Osteocyte (in vitro differentiated cells): ENCODE measurements around the gene KCNN2. TPM values are rescaled to one million over a fixed set of nuclear protein-coding genes. Genes with fewer than 3 reads are reported as not detected.

Experiments
- DNase-seq: peaks from one replicate; pipeline ENCODE4 v3.0.0; 2021; ENCODE audit warnings: mixed read lengths; ENCODE audit not compliant: unreplicated experiment; ENCODE audit errors: extremely low spot score
- H3K27ac Mint-ChIP-seq: one replicate; pipeline ENCODE4 v1.8.0; 2021; ENCODE audit warnings: mild to moderate bottlenecking, mixed read lengths; ENCODE audit not compliant: unreplicated experiment
- H3K27me3 Mint-ChIP-seq: one replicate; pipeline ENCODE4 v1.8.0; 2021; ENCODE audit warnings: mixed read lengths; ENCODE audit not compliant: unreplicated experiment
- H3K36me3 Mint-ChIP-seq: one replicate; pipeline ENCODE4 v1.8.0; 2021; ENCODE audit warnings: mixed read lengths; ENCODE audit not compliant: unreplicated experiment
- H3K4me1 Mint-ChIP-seq: one replicate; pipeline ENCODE4 v1.8.0; 2021; ENCODE audit warnings: mixed read lengths; ENCODE audit not compliant: unreplicated experiment
- H3K4me3 Mint-ChIP-seq: one replicate; pipeline ENCODE4 v1.8.0; 2021; ENCODE audit warnings: mild to moderate bottlenecking, moderate library complexity, mixed read lengths; ENCODE audit not compliant: unreplicated experiment
- H3K9me3 Mint-ChIP-seq: one replicate; pipeline ENCODE4 v1.8.0; 2021; ENCODE audit warnings: mixed read lengths; ENCODE audit not compliant: unreplicated experiment
- total RNA-seq: library from RNA; stranded (reverse); gene quantifications from 2 replicates; pipeline ENCODE4 v1.2.1, GENCODE V29; 2021
- TF ChIP-seq, protein P1 (sequence below): fragments of 200-600 bp; sonication (generic); IDR thresholded peaks from 2 replicates; pipeline ENCODE4 v1.5.0; 2021; ENCODE audit warnings: antibody characterized with exemption, mild to moderate bottlenecking, moderate library complexity

The KCNN2 gene
- total RNA-seq, 1 donor from 2014 or later = 0.08 TPM

DNA sequence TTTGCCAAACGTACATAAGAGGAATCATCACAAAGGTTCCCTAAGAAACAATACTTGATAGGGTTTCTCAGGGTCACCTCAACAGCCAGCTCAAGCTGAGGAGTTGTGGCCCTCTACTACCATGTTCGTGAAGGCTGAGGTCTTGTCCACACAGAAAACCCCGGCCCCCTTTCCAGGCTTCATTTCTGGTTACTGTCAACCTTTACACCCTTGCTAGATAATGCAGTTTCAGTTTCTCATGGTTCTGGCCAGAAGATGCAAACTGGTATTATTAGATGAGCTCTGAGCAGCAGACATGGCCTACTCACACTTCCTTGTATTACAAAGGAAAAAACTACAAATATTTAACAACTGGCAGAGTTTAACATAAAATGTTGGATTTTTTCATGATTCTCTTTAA, 22.8 kb upstream of the KCNN2 start:
- TF ChIP-seq, protein P1, sequence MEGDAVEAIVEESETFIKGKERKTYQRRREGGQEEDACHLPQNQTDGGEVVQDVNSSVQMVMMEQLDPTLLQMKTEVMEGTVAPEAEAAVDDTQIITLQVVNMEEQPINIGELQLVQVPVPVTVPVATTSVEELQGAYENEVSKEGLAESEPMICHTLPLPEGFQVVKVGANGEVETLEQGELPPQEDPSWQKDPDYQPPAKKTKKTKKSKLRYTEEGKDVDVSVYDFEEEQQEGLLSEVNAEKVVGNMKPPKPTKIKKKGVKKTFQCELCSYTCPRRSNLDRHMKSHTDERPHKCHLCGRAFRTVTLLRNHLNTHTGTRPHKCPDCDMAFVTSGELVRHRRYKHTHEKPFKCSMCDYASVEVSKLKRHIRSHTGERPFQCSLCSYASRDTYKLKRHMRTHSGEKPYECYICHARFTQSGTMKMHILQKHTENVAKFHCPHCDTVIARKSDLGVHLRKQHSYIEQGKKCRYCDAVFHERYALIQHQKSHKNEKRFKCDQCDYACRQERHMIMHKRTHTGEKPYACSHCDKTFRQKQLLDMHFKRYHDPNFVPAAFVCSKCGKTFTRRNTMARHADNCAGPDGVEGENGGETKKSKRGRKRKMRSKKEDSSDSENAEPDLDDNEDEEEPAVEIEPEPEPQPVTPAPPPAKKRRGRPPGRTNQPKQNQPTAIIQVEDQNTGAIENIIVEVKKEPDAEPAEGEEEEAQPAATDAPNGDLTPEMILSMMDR = no peak
- Mint-ChIP-seq H3K27ac (no peak overlapping the region), H3K36me3 (no peaks in the 10 kb centered on the region), H3K27me3 (peaks cover 13% of the 10 kb centered on the region), H3K4me1 (peaks cover 12% of the 10 kb centered on the region), H3K9me3 (peaks cover 3% of the 10 kb centered on the region), H3K4me3 (no peak overlapping the region)
- no peak for DNase-seq

DNA sequence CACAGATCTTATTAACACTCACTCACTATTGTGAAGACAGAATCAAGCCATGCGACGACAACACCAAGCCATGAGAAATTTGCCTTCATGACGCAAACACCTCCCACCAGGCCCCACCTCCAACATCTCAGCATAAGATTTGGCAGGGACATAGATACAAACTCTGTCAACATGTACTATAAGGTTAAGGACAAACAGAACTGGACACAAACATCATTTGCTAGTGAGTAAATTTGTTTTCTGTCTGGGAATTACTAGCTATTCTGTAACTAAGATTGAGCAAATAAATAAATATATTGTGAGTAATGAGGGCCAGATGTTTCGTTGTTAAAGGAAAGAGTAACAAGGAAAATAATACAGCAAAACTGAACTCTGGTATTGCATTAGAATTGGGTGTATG, 15.7 kb upstream of the KCNN2 start:
- peaks cover 43% of the 10 kb centered on the region for H3K27me3 Mint-ChIP-seq

DNA sequence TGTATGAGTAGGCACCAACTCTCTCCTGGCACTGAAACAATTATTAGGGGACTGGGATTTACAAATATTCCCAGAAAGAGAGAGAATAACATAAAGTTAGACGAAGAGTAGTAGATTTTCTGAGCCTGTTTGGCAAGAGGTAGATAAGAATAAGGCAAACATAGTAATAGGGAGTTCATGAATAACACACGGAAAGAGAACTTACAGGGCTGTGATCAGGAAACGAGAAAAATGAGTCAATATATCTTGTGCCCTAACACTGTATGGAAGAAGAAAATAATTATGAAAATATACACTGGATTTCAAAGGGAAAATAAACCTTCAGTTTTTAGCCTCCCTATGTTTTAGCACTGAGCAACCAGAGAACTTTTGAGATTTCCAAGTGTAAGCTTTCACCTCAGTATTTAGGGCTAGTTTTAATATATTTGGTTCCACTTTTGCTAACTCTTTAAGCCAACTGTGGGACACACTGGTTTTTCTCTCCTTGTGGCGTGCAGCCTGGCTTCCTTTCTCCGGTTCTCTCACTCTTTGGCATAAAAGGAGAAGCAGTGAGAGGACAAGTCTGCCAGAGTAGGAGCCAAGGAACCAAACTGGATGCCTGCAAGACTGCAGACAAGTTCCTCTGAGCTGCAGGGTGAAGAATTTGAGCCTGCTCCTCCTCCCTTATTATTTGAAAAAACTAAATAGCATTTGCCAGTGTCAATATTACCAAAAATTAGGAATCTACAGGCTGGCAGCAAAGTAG, 6.6 kb upstream of the KCNN2 start:
- peaks cover 73% of the 10 kb centered on the region for H3K27me3 Mint-ChIP-seq
- no peaks in the 10 kb centered on the region for H3K36me3 Mint-ChIP-seq
- no peak overlapping the region for H3K4me3 Mint-ChIP-seq
- no peaks in the 10 kb centered on the region for H3K9me3 Mint-ChIP-seq
- TF ChIP-seq, protein P1 = no peak
- H3K4me1 Mint-ChIP-seq = peaks cover under 1% of the 10 kb centered on the region
- no peak for DNase-seq
- H3K27ac Mint-ChIP-seq = no peak overlapping the region

More for the DNA sequence above, 15.7 kb upstream of the KCNN2 start:
- no peak overlapping the region for H3K4me3 Mint-ChIP-seq
- no peaks in the 10 kb centered on the region for H3K4me1 Mint-ChIP-seq
- no peaks in the 10 kb centered on the region for H3K9me3 Mint-ChIP-seq
- no peak for DNase-seq
- H3K36me3 Mint-ChIP-seq = no peaks in the 10 kb centered on the region
- no peak overlapping the region for H3K27ac Mint-ChIP-seq
- TF ChIP-seq, protein P1 = no peak

DNA sequence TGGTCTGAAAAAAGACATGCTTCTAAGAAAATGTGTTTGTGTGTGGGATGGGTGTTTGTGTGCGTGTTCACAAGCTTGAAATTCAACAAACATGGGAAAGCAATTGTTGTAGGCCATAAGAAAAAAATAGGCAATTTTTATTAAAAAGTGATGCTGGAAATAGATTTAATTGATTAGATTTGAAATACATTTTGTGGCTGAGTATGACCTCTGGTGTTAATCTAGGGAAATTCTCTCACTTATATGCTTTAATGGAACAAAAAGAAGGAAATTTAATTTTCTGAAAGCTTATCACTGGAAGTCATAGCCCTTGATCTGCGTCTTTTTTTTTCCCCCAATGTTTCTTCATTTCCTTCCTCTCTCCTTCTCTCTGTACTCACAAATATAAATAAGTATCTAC, 3.5 kb upstream of the KCNN2 start:
- no peak overlapping the region for H3K4me3 Mint-ChIP-seq
- H3K27me3 Mint-ChIP-seq = peaks cover 66% of the 10 kb centered on the region
- H3K36me3 Mint-ChIP-seq = no peaks in the 10 kb centered on the region
- H3K27ac Mint-ChIP-seq = no peak overlapping the region
- TF ChIP-seq, protein P1 = peak; percentile 53
- peaks cover 20% of the 10 kb centered on the region for H3K4me1 Mint-ChIP-seq
- no peak for DNase-seq
- H3K9me3 Mint-ChIP-seq = no peaks in the 10 kb centered on the region

DNA sequence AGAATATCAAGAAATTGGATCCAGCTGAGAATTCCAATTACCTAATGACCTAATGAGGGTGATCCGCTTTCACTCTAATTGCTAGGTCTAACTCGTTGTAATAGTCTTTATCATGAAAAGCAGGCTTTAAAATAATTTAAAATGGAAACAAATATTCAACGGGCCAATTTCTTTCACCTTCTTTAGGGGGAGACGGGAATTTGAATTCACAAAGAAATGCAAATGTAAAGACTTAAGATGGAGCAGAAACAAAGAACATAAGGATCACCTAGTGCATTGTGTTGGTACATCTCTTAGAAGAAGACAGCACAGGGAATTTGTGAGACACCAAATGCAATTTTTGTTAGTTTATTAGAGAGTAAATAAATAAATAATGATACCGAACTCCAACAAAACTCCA, 1.5 kb upstream of the KCNN2 start:
- no peak overlapping the region for H3K27ac Mint-ChIP-seq
- H3K4me3 Mint-ChIP-seq = peak overlapping the region; percentile 62
- H3K27me3 Mint-ChIP-seq = peaks cover 67% of the 10 kb centered on the region
- TF ChIP-seq, protein P1 = no peak
- no peaks in the 10 kb centered on the region for H3K36me3 Mint-ChIP-seq
- no peaks in the 10 kb centered on the region for H3K9me3 Mint-ChIP-seq
- H3K4me1 Mint-ChIP-seq = peaks cover 24% of the 10 kb centered on the region
- no peak for DNase-seq
